ENCODE results near the gene TNFAIP8L1.

- TF ChIP-seq, protein P1, sequence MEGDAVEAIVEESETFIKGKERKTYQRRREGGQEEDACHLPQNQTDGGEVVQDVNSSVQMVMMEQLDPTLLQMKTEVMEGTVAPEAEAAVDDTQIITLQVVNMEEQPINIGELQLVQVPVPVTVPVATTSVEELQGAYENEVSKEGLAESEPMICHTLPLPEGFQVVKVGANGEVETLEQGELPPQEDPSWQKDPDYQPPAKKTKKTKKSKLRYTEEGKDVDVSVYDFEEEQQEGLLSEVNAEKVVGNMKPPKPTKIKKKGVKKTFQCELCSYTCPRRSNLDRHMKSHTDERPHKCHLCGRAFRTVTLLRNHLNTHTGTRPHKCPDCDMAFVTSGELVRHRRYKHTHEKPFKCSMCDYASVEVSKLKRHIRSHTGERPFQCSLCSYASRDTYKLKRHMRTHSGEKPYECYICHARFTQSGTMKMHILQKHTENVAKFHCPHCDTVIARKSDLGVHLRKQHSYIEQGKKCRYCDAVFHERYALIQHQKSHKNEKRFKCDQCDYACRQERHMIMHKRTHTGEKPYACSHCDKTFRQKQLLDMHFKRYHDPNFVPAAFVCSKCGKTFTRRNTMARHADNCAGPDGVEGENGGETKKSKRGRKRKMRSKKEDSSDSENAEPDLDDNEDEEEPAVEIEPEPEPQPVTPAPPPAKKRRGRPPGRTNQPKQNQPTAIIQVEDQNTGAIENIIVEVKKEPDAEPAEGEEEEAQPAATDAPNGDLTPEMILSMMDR (IDR thresholded peaks at IDR 0.05 in 8 of 11, conservative IDR thresholded peaks at IDR 0.05 in 3 of 11), result no peak
- TF ChIP-seq POLR2A (IDR thresholded peaks at IDR 0.05), result no peak
- TF ChIP-seq POLR2AphosphoS5 (IDR thresholded peaks at IDR 0.05), result peak; percentile 33 to 51 (median 38)
These were observed 15.4 kb downstream of the TNFAIP8L1 start for GRCh38 chr19:4654437-4655361.

Data from spleen (tissue), 7 donors.